HCT116 (cell line): ENCODE data around the gene EXOC6B. TPM values are rescaled to one million over a fixed set of nuclear protein-coding genes. Genes with fewer than 3 reads are reported as not detected.

ENCODE experiments used
- ATAC-seq: fragments of 200-7000 bp; cut with Tn5 transposase; 2 replicates; pipeline ENCODE4 v1.9.1; 2020; ENCODE audit warnings: mild to moderate bottlenecking, moderate library complexity
- BruUV-seq: library from RNA; stranded (reverse); fragments of 400-500 nt; replicated peaks from 2 replicates; lab custom pipeline; 2021; lab: Mats Ljungman, UMichigan
- CTCF ChIA-PET: fragments of 300-600 bp; sonication (Branson Sonifier 250); formaldehyde crosslinking; loops from one replicate; lab custom pipeline; 2021; ENCODE audit warnings: antibody characterized with exemption; lab: Charles Lee
- POLR2A ChIA-PET: fragments of 300-600, 350-600 bp; sonication (Branson Sonifier 250); formaldehyde crosslinking; loops from one replicate; lab custom pipeline; 2021; ENCODE audit warnings: antibody characterized with exemption; lab: Charles Lee
- RAD21 ChIA-PET, 2 experiments: fragments of 300-600 bp; sonication (Branson Sonifier 250); formaldehyde crosslinking; loops; one replicate each; lab custom pipeline; 2023; ENCODE audit warnings: low total read pairs in 2 of 2; ENCODE audit not compliant: uncharacterized antibody in 2 of 2, unreplicated experiment in 2 of 2, low non-redundant PET in 1 of 2; lab: Charles Lee
- DNase-seq: peaks from one replicate; pipeline ENCODE4 v3.0.0-alpha.2; 2010; ENCODE audit warnings: low read depth, low spot score
- H2AFZ ChIP-seq: fragments of 200-600 bp; shearing (Covaris generic), sonication (generic); 2 replicates; pipeline ENCODE4 v1.6.1; 2017; ENCODE audit warnings: low read depth, mixed run types, mixed read lengths, antibody characterized with exemption, low read length; ENCODE audit not compliant: poor library complexity, severe bottlenecking
- H3K27ac ChIP-seq: 2 replicates; pipeline ENCODE4 v1.5.1; 2012; ENCODE audit warnings: low read depth, low read length
- H3K27me3 ChIP-seq: fragments of 200-600 bp; sonication (generic); 2 replicates; pipeline ENCODE4 v1.6.1; 2016; ENCODE audit warnings: mixed run types, low read length, mixed read lengths; ENCODE audit not compliant: insufficient read depth
- H3K36me3 ChIP-seq, 2 experiments: fragments of 200-500 bp in 1 of 2; fragments of 200-600 bp in 1 of 2; sonication (Bioruptor generic) in 1 of 2; sonication (generic) in 1 of 2; 2 replicates each; pipeline versions ENCODE4 v1.5.1 to v1.6.1; 2014 to 2016; ENCODE audit warnings: low read length in 2 of 2, inconsistent platforms in 1 of 2, mixed read lengths in 1 of 2, mixed run types in 1 of 2; ENCODE audit not compliant: insufficient read depth in 2 of 2, control insufficient read depth in 1 of 2
- H3K4me1 ChIP-seq, 2 experiments: fragments of 200-600 bp in 1 of 2; sonication (generic) in 1 of 2; 2 replicates each; pipeline versions ENCODE4 v1.5.1 to v1.6.1; 2012 to 2017; ENCODE audit warnings: low read length in 2 of 2, inconsistent platforms in 1 of 2, mild to moderate bottlenecking in 1 of 2, mixed read lengths in 1 of 2, mixed run types in 1 of 2, moderate library complexity in 1 of 2; ENCODE audit not compliant: insufficient read depth in 2 of 2, control insufficient read depth in 1 of 2
- H3K4me2 ChIP-seq: fragments of 200-600 bp; sonication (generic); 2 replicates; pipeline ENCODE4 v1.6.1; 2017; ENCODE audit warnings: mixed run types, low read length, mixed read lengths
- H3K4me3 ChIP-seq, 2 experiments: fragments of 200-600 bp in 1 of 2; sonication (generic) in 1 of 2; replicated peaks in 1 of 2; 2 replicates each; pipeline ENCODE4 v1.5.1; 2011 to 2016; ENCODE audit warnings: low read length in 2 of 2, control low read depth in 1 of 2, low read depth in 1 of 2, mild to moderate bottlenecking in 1 of 2, mixed read lengths in 1 of 2, mixed run types in 1 of 2
- H3K79me2 ChIP-seq: fragments of 200-600 bp; sonication (generic); 2 replicates; pipeline ENCODE4 v1.6.1; 2017; ENCODE audit warnings: mild to moderate bottlenecking, mixed run types, low read length, moderate library complexity, mixed read lengths; ENCODE audit not compliant: insufficient read depth
- H3K9ac ChIP-seq: fragments of 200-600 bp; sonication (generic); 2 replicates; pipeline ENCODE4 v1.6.1; 2016; ENCODE audit warnings: low read length, mixed read lengths
- H3K9me2 ChIP-seq: fragments of 200-600 bp; sonication (generic), shearing (Covaris generic); 2 replicates; pipeline ENCODE4 v1.6.1; 2017; ENCODE audit warnings: mixed run types, mild to moderate bottlenecking, moderate library complexity; ENCODE audit not compliant: insufficient read depth
- H3K9me3 ChIP-seq, 2 experiments: fragments of 200-500 bp in 1 of 2; fragments of 200-600 bp in 1 of 2; sonication (Bioruptor generic) in 1 of 2; sonication (generic) in 1 of 2; 2 replicates each; pipeline ENCODE4 v1.6.1; 2014 to 2017; ENCODE audit warnings: low read length in 2 of 2, mixed read lengths in 2 of 2, inconsistent platforms in 1 of 2, low read depth in 1 of 2, mild to moderate bottlenecking in 1 of 2, mixed run types in 1 of 2, moderate library complexity in 1 of 2; ENCODE audit not compliant: control insufficient read depth in 1 of 2, insufficient read depth in 1 of 2
- H4K20me1 ChIP-seq: fragments of 200-600 bp; sonication (generic), shearing (Covaris generic); 2 replicates; pipeline ENCODE4 v1.6.1; 2017; ENCODE audit warnings: mixed run types, mild to moderate bottlenecking, moderate library complexity; ENCODE audit not compliant: insufficient read depth
- ATF3 ChIP-seq: IDR thresholded peaks from 2 replicates; pipeline ENCODE4 v1.6.1; 2012
- CBX3 ChIP-seq: IDR thresholded peaks from 2 replicates; pipeline ENCODE4 v1.6.1; 2012; ENCODE audit warnings: low read depth
- CTCF ChIP-seq, 3 experiments: fragments of 200-600 bp in 1 of 3; sonication (generic) in 1 of 3; IDR thresholded peaks in 2 of 3; conservative IDR thresholded peaks in 1 of 3; 2 replicates each; pipeline ENCODE4 v1.5.1; 2012 to 2017; ENCODE audit warnings: low read depth in 2 of 3, low read length in 2 of 3, antibody characterized with exemption in 1 of 3, borderline replicate concordance in 1 of 3, control low read depth in 1 of 3, mild to moderate bottlenecking in 1 of 3, mixed read lengths in 1 of 3, mixed run types in 1 of 3, moderate library complexity in 1 of 3; ENCODE audit not compliant: insufficient read depth in 1 of 3
- EGR1 ChIP-seq: IDR thresholded peaks from 2 replicates; pipeline ENCODE4 v1.6.1; 2012; ENCODE audit warnings: low read depth
- ELF1 ChIP-seq: IDR thresholded peaks from 2 replicates; pipeline ENCODE4 v1.6.1; 2012; ENCODE audit warnings: low read depth, borderline replicate concordance
- EZH2phosphoT487 ChIP-seq: fragments of 200-600 bp; IDR thresholded peaks from 2 replicates; pipeline ENCODE4 v1.6.1; 2018; ENCODE audit warnings: antibody characterized with exemption, borderline replicate concordance
- FOSL1 ChIP-seq: IDR thresholded peaks from 2 replicates; pipeline ENCODE4 v1.6.1; 2012; ENCODE audit warnings: low read depth
- JUND ChIP-seq: IDR thresholded peaks from 2 replicates; pipeline ENCODE4 v1.6.1; 2012
- MAX ChIP-seq: IDR thresholded peaks from 2 replicates; pipeline ENCODE4 v1.6.1; 2012
- POLR2A ChIP-seq: IDR thresholded peaks from 2 replicates; pipeline ENCODE4 v1.7.0; 2011; ENCODE audit warnings: borderline replicate concordance; ENCODE audit not compliant: insufficient read depth, insufficient read length; ENCODE audit errors: extremely low read depth
- POLR2AphosphoS5 ChIP-seq: IDR thresholded peaks from 2 replicates; pipeline ENCODE4 v1.6.1; 2011; ENCODE audit warnings: mild to moderate bottlenecking, low read depth, low read length, moderate library complexity
- RAD21 ChIP-seq: IDR thresholded peaks from 2 replicates; pipeline ENCODE4 v1.6.1; 2012; ENCODE audit warnings: low read depth, mild to moderate bottlenecking
- SIN3A ChIP-seq: IDR thresholded peaks from 2 replicates; pipeline ENCODE4 v1.6.1; 2012; ENCODE audit warnings: low read depth
- SP1 ChIP-seq: IDR thresholded peaks from 2 replicates; pipeline ENCODE4 v1.6.1; 2012; ENCODE audit warnings: low read depth
- YY1 ChIP-seq: IDR thresholded peaks from 2 replicates; pipeline ENCODE4 v1.6.1; 2011; ENCODE audit warnings: low read length, low read depth, moderate library complexity, mild to moderate bottlenecking; ENCODE audit not compliant: insufficient replicate concordance; ENCODE audit errors: extremely low read depth
- ZBTB33 ChIP-seq: IDR thresholded peaks from 2 replicates; pipeline ENCODE4 v1.6.1; 2011; ENCODE audit warnings: mild to moderate bottlenecking, low read length, moderate library complexity; ENCODE audit not compliant: insufficient replicate concordance; ENCODE audit errors: extremely low read depth
- ZFX ChIP-seq: fragments of 450-650 bp; IDR thresholded peaks from 2 replicates; pipeline ENCODE4 v1.6.1; 2017
- intact Hi-C: fragments of 100-400 bp; cut with micrococcal nuclease; formaldehyde crosslinking; loops from 2 replicates; pipeline ENCODE4 v1.10.0; 2022
- total RNA-seq: library from RNA; stranded (reverse); gene quantifications from one replicate; pipeline ENCODE4 v1.2.1, GENCODE V29; 2021; ENCODE audit not compliant: unreplicated experiment

The EXOC6B gene
- total RNA-seq, 1 experiment from 2014 or later: 25.4 TPM

- BruUV-seq: no TSS peak
- ChIA-PET CTCF (no interaction called here), RAD21 (no interaction called here)
Measured at GRCh38 chr2:72848436-72849137, 22.8 kb upstream of the EXOC6B start.

More at GRCh38 chr2:72848436-72849137, 22.8 kb upstream of the EXOC6B start:
- no peaks in the 10 kb centered on the region for H3K9me2 ChIP-seq
- no peak overlapping the region for H3K4me2 ChIP-seq
- intact Hi-C loops: no loop called here
- no peak for DNase-seq
- TF ChIP-seq YY1: no peak
- TF ChIP-seq RAD21: no peak
- TF ChIP-seq MAX: no peak
- no peak for TF ChIP-seq FOSL1
- TF ChIP-seq CTCF (IDR thresholded peaks at IDR 0.05 in 2 of 3, conservative IDR thresholded peaks at IDR 0.05 in 1 of 3; ENCODE audit: borderline replicate concordance in 1 of 3, insufficient read depth in 1 of 3, low read depth in 2 of 3, low read length in 2 of 3): no peak
- no peak for TF ChIP-seq EZH2phosphoT487
- no peak for TF ChIP-seq POLR2A
- no peak for TF ChIP-seq ZBTB33
- no peak for TF ChIP-seq ELF1
- no peak for TF ChIP-seq JUND
- TF ChIP-seq POLR2AphosphoS5: no peak
- TF ChIP-seq SIN3A: no peak
- TF ChIP-seq ATF3: no peak
- TF ChIP-seq SP1: no peak
- TF ChIP-seq CBX3: no peak
- no peak for TF ChIP-seq EGR1
- TF ChIP-seq ZFX: no peak
- no peak overlapping the region for H3K4me3 ChIP-seq
- H4K20me1 ChIP-seq: no peaks in the 10 kb centered on the region
- no peaks in the 10 kb centered on the region; the same call in 1 of the 2 replicates for H3K27me3 ChIP-seq
- H3K9ac ChIP-seq: no peak overlapping the region
- no peaks in the 10 kb centered on the region for H3K9me3 ChIP-seq
- H3K79me2 ChIP-seq: no peaks in the 10 kb centered on the region
- no peak for ATAC-seq
- POLR2A ChIA-PET: no interaction called here
- H3K27ac ChIP-seq: no peak overlapping the region
- no peaks in the 10 kb centered on the region for H3K4me1 ChIP-seq
- no peak overlapping the region for H2AFZ ChIP-seq
- no peaks in the 10 kb centered on the region for H3K36me3 ChIP-seq
